ENCODE results near the gene SPECC1. TPM values are rescaled to one million over a fixed set of nuclear protein-coding genes. Genes with fewer than 3 reads are reported as not detected.
"Not testable (repeated sequence)": the region's sequence is repeated elsewhere in the genome, so short reads cannot be mapped to it uniquely, and the experiment has no call there.

SPECC1 gene
- total RNA-seq, 1 experiment from 2014 or later: 103 TPM

DNA sequence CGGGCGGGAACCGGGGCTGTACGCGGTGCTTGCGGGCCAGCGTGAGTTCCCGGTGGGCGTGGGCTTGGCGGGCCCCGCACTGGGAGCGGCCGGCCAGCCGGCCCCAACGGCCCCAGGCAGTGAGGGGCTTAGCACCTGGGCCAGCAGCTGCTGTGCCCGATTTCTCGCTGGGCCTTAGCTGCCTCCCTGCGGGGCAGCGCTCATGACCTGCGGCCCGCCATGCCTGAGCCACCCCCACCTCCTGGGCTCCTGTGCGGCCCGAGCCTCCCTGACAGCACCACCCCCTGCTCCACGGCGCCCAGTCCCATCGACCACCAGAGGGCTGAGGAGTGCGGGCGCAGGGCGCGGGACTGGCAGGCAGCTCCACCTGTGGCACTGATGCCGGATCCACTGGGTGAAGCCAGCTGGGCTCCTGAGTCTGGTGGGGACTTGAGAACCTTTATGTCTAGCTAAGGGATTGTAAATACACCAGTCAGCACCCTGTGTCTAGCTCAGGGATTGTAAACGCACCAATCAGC, 7.4 kb downstream of the SPECC1 start:
- H3K4me3 Mint-ChIP-seq; H3K4me1 Mint-ChIP-seq; H3K27ac Mint-ChIP-seq; ATAC-seq; H3K9me3 Mint-ChIP-seq; POLR2A ChIA-PET; H3K36me3 Mint-ChIP-seq; DNase-seq (ENCODE audit: low spot score): not testable (repeated sequence)
- CTCF ChIA-PET: interaction anchor here (0.9 kb wide), 1 partner anchor 23 kb away, joined by 3 read pairs; no protein-coding TSS in a partner anchor
- TF ChIP-seq, protein P1, sequence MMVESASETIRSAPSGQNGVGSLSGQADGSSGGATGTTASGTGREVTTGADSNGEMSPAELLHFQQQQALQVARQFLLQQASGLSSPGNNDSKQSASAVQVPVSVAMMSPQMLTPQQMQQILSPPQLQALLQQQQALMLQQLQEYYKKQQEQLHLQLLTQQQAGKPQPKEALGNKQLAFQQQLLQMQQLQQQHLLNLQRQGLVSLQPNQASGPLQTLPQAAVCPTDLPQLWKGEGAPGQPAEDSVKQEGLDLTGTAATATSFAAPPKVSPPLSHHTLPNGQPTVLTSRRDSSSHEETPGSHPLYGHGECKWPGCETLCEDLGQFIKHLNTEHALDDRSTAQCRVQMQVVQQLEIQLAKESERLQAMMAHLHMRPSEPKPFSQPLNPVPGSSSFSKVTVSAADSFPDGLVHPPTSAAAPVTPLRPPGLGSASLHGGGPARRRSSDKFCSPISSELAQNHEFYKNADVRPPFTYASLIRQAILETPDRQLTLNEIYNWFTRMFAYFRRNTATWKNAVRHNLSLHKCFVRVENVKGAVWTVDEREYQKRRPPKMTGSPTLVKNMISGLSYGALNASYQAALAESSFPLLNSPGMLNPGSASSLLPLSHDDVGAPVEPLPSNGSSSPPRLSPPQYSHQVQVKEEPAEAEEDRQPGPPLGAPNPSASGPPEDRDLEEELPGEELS (CRISPR knock-in tag; IDR thresholded peaks at IDR 0.05): 0 out of 2 replicates have a peak, but pooled peaks have one; percentile 18
- H3K27me3 Mint-ChIP-seq (ENCODE audit: low read depth): peaks cover 12% of the 10 kb centered on the region

GRCh38 chr17:20022701-20023100, 13.5 kb downstream of the SPECC1 start:
- H3K27me3 Mint-ChIP-seq (ENCODE audit: low read depth): no peaks in the 10 kb centered on the region
- TF ChIP-seq ZNF138 (CRISPR knock-in tag; conservative IDR thresholded peaks at IDR 0.05): no peak
- TF ChIP-seq MXD4 (CRISPR knock-in tag; IDR thresholded peaks at IDR 0.05; ENCODE audit: borderline replicate concordance): no peak
- no peak for TF ChIP-seq ETV6 (CRISPR knock-in tag; IDR thresholded peaks at IDR 0.05)
- ATAC-seq: no peak
- no peaks in the 10 kb centered on the region; the same call in 1 of the 2 replicates for H3K9me3 Mint-ChIP-seq
- H3K4me1 Mint-ChIP-seq: no peaks in the 10 kb centered on the region
- DNase-seq (ENCODE audit: low spot score): no peak
- H3K27ac Mint-ChIP-seq: no peak overlapping the region
- ChIA-PET CTCF (interaction anchor here (0.5 to 1.2 kb wide), 3 partner anchors 13 to 1289 kb away, joined by 3 to 6 read pairs (median 3); no protein-coding TSS in a partner anchor), POLR2A (no interaction called here)
- H3K36me3 Mint-ChIP-seq: no peaks in the 10 kb centered on the region; the same call in 1 of the 2 replicates
- H3K4me3 Mint-ChIP-seq: no peak overlapping the region

- POLR2A ChIA-PET: no interaction called here
- CTCF ChIA-PET: no interaction called here
- ATAC-seq (no peak), DNase-seq (ENCODE audit: low spot score) (no peak)
- no peak overlapping the region for H3K4me3 Mint-ChIP-seq
- no peak overlapping the region for H3K27ac Mint-ChIP-seq
- no peaks in the 10 kb centered on the region for H3K36me3 Mint-ChIP-seq
- no peaks in the 10 kb centered on the region for H3K27me3 Mint-ChIP-seq (ENCODE audit: low read depth)
- H3K4me1 Mint-ChIP-seq: peaks cover 3% of the 10 kb centered on the region; the same call in 1 of the 2 replicates
- no peaks in the 10 kb centered on the region for H3K9me3 Mint-ChIP-seq
- TF ChIP-seq, protein P2, sequence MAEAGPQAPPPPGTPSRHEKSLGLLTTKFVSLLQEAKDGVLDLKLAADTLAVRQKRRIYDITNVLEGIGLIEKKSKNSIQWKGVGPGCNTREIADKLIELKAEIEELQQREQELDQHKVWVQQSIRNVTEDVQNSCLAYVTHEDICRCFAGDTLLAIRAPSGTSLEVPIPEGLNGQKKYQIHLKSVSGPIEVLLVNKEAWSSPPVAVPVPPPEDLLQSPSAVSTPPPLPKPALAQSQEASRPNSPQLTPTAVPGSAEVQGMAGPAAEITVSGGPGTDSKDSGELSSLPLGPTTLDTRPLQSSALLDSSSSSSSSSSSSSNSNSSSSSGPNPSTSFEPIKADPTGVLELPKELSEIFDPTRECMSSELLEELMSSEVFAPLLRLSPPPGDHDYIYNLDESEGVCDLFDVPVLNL (CRISPR knock-in tag; IDR thresholded peaks at IDR 0.05; ENCODE audit: borderline replicate concordance, low read depth): no peak
- TF ChIP-seq RELA (CRISPR knock-in tag; IDR thresholded peaks at IDR 0.05; ENCODE audit: borderline replicate concordance): no peak
- TF ChIP-seq, protein P3, sequence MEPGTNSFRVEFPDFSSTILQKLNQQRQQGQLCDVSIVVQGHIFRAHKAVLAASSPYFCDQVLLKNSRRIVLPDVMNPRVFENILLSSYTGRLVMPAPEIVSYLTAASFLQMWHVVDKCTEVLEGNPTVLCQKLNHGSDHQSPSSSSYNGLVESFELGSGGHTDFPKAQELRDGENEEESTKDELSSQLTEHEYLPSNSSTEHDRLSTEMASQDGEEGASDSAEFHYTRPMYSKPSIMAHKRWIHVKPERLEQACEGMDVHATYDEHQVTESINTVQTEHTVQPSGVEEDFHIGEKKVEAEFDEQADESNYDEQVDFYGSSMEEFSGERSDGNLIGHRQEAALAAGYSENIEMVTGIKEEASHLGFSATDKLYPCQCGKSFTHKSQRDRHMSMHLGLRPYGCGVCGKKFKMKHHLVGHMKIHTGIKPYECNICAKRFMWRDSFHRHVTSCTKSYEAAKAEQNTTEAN (CRISPR knock-in tag; IDR thresholded peaks at IDR 0.05): no peak
- no peak for TF ChIP-seq NR1H2 (CRISPR knock-in tag; IDR thresholded peaks at IDR 0.05)
- TF ChIP-seq, protein P4, sequence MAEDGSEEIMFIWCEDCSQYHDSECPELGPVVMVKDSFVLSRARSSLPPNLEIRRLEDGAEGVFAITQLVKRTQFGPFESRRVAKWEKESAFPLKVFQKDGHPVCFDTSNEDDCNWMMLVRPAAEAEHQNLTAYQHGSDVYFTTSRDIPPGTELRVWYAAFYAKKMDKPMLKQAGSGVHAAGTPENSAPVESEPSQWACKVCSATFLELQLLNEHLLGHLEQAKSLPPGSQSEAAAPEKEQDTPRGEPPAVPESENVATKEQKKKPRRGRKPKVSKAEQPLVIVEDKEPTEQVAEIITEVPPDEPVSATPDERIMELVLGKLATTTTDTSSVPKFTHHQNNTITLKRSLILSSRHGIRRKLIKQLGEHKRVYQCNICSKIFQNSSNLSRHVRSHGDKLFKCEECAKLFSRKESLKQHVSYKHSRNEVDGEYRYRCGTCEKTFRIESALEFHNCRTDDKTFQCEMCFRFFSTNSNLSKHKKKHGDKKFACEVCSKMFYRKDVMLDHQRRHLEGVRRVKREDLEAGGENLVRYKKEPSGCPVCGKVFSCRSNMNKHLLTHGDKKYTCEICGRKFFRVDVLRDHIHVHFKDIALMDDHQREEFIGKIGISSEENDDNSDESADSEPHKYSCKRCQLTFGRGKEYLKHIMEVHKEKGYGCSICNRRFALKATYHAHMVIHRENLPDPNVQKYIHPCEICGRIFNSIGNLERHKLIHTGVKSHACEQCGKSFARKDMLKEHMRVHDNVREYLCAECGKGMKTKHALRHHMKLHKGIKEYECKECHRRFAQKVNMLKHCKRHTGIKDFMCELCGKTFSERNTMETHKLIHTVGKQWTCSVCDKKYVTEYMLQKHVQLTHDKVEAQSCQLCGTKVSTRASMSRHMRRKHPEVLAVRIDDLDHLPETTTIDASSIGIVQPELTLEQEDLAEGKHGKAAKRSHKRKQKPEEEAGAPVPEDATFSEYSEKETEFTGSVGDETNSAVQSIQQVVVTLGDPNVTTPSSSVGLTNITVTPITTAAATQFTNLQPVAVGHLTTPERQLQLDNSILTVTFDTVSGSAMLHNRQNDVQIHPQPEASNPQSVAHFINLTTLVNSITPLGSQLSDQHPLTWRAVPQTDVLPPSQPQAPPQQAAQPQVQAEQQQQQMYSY (CRISPR knock-in tag; IDR thresholded peaks at IDR 0.05): no peak
- TF ChIP-seq, protein P5, sequence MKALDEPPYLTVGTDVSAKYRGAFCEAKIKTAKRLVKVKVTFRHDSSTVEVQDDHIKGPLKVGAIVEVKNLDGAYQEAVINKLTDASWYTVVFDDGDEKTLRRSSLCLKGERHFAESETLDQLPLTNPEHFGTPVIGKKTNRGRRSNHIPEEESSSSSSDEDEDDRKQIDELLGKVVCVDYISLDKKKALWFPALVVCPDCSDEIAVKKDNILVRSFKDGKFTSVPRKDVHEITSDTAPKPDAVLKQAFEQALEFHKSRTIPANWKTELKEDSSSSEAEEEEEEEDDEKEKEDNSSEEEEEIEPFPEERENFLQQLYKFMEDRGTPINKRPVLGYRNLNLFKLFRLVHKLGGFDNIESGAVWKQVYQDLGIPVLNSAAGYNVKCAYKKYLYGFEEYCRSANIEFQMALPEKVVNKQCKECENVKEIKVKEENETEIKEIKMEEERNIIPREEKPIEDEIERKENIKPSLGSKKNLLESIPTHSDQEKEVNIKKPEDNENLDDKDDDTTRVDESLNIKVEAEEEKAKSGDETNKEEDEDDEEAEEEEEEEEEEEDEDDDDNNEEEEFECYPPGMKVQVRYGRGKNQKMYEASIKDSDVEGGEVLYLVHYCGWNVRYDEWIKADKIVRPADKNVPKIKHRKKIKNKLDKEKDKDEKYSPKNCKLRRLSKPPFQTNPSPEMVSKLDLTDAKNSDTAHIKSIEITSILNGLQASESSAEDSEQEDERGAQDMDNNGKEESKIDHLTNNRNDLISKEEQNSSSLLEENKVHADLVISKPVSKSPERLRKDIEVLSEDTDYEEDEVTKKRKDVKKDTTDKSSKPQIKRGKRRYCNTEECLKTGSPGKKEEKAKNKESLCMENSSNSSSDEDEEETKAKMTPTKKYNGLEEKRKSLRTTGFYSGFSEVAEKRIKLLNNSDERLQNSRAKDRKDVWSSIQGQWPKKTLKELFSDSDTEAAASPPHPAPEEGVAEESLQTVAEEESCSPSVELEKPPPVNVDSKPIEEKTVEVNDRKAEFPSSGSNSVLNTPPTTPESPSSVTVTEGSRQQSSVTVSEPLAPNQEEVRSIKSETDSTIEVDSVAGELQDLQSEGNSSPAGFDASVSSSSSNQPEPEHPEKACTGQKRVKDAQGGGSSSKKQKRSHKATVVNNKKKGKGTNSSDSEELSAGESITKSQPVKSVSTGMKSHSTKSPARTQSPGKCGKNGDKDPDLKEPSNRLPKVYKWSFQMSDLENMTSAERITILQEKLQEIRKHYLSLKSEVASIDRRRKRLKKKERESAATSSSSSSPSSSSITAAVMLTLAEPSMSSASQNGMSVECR (CRISPR knock-in tag; IDR thresholded peaks at IDR 0.05; ENCODE audit: borderline replicate concordance): no peak
- TF ChIP-seq, protein P6, sequence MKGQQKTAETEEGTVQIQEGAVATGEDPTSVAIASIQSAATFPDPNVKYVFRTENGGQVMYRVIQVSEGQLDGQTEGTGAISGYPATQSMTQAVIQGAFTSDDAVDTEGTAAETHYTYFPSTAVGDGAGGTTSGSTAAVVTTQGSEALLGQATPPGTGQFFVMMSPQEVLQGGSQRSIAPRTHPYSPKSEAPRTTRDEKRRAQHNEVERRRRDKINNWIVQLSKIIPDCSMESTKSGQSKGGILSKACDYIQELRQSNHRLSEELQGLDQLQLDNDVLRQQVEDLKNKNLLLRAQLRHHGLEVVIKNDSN (CRISPR knock-in tag; IDR thresholded peaks at IDR 0.05): no peak
- TF ChIP-seq CREB1 (CRISPR knock-in tag; IDR thresholded peaks at IDR 0.05): no peak
- no peak for TF ChIP-seq ATF2 (CRISPR knock-in tag; IDR thresholded peaks at IDR 0.05; ENCODE audit: borderline replicate concordance, low read depth)
Measured at GRCh38 chr17:20026960-20027359, 17.8 kb downstream of the SPECC1 start.
